GM12891 (cell line): ENCODE results near the gene ZNF664.

Experiments
- PAX5 ChIP-seq: IDR thresholded peaks from 2 replicates; pipeline ENCODE4 v1.6.1; 2011; ENCODE audit warnings: low read length, moderate library complexity, mild to moderate bottlenecking; ENCODE audit not compliant: insufficient read depth, severe bottlenecking
- POLR2A ChIP-seq: IDR thresholded peaks from 2 replicates; pipeline ENCODE4 v1.6.1; 2011; ENCODE audit warnings: low read depth, low read length, control low read depth
- POLR2AphosphoS5 ChIP-seq: IDR thresholded peaks from 2 replicates; pipeline ENCODE4 v1.6.1; 2011; ENCODE audit warnings: low read depth, low read length, control low read depth
- POU2F2 ChIP-seq: IDR thresholded peaks from 2 replicates; pipeline ENCODE4 v1.6.1; 2011; ENCODE audit warnings: low read depth, mild to moderate bottlenecking, control low read depth, low read length, moderate library complexity
- TAF1 ChIP-seq: IDR thresholded peaks from 2 replicates; pipeline ENCODE4 v1.6.1; 2011; ENCODE audit warnings: low read depth, low read length, control low read depth

DNA sequence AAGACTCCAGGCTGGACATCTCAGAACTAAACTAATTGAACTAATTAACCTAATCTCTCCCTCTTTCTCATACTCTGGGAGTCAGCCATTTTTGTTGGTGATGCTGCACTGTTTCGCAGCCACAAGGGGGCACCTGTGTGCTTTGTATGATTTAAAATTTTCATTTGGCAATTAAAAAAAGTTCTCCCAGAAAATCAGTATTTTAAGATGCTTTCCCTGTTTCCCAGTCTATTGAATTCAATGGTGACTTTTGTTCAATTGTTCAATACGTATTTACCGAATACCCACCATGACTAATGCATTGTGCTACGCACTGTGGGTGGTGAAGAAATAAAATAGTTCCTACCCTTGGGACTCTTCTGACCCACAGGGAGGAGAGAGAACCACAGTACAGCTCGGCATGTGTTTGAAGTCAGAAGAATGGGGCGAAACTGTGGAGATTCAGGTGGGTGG, 63.7 kb downstream of the ZNF664 start:
- no peak for TF ChIP-seq POLR2AphosphoS5
- no peak for TF ChIP-seq POLR2A
- no peak for TF ChIP-seq POU2F2
- TF ChIP-seq PAX5: no peak
- no peak for TF ChIP-seq TAF1
